Measurements from ENCODE around the gene TNS4.

The TNS4 gene

GRCh38 chr17:40474419-40475002 lies 26.9 kb downstream of the TNS4 start:
- Histone ChIP-seq H3K36me3 (ENCODE audit: control insufficient read depth, insufficient read depth, low read length) (no peaks in the 10 kb centered on the region), H3K27me3 (replicated peaks; ENCODE audit: control insufficient read depth, insufficient read depth, low read length) (no peaks in the 10 kb centered on the region; the same call in 1 of the 2 replicates), H3K4me3 (replicated peaks; ENCODE audit: low read depth, low read length) (no peak overlapping the region)
- no peak for DNase-seq (ENCODE audit: extremely low read depth, insufficient read length)
- TF ChIP-seq, protein P1, sequence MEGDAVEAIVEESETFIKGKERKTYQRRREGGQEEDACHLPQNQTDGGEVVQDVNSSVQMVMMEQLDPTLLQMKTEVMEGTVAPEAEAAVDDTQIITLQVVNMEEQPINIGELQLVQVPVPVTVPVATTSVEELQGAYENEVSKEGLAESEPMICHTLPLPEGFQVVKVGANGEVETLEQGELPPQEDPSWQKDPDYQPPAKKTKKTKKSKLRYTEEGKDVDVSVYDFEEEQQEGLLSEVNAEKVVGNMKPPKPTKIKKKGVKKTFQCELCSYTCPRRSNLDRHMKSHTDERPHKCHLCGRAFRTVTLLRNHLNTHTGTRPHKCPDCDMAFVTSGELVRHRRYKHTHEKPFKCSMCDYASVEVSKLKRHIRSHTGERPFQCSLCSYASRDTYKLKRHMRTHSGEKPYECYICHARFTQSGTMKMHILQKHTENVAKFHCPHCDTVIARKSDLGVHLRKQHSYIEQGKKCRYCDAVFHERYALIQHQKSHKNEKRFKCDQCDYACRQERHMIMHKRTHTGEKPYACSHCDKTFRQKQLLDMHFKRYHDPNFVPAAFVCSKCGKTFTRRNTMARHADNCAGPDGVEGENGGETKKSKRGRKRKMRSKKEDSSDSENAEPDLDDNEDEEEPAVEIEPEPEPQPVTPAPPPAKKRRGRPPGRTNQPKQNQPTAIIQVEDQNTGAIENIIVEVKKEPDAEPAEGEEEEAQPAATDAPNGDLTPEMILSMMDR (IDR thresholded peaks at IDR 0.05; ENCODE audit: insufficient read depth, low read length, poor library complexity, severe bottlenecking), result no peak

DNA sequence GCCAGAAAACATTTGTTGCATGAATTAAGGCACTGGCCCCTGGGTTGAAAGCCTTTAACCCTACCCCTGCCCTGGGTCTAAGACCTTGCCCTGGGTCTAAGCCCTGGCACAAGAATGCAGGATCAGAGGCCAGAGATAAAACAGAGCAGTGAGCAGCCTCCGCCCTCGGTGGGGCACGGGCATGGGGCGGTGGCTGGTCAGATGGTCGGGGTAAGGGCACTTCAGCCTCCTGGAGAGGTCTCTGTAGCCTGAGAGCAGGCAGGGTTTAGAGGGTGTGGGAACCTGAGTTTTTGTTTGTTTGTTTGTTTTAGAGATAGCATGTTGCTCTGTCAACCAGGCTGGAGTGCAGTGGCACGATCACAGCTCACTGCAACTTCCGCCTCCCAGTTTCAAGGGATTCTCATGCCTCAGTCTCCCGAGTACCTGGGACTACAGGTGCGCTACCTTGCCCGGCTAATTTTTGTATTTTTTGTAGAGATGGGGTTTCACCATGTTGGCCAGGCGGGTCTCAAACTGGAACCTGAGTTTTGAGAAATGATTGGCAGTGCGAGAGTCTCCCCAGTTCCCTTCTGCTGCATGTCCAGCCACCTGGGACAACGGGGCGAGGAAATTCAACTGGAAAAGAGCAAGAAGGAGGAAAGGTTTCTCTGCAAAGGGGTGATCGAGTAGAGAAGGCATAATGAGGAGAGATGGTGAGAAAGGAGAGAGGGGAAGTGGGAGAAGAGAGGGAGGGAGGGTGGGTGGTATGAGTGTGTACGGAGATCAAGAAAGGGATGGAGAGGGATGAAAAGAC lies 27.7 kb downstream of the TNS4 start:
- no peaks in the 10 kb centered on the region for H3K36me3 ChIP-seq (ENCODE audit: control insufficient read depth, insufficient read depth, low read length)
- H3K27me3 ChIP-seq (replicated peaks; ENCODE audit: control insufficient read depth, insufficient read depth, low read length), result no peaks in the 10 kb centered on the region; the same call in 1 of the 2 replicates
- DNase-seq (ENCODE audit: extremely low read depth, insufficient read length), result no peak
- TF ChIP-seq, protein P1 (IDR thresholded peaks at IDR 0.05; ENCODE audit: insufficient read depth, low read length, poor library complexity, severe bottlenecking), result no peak
- H3K4me3 ChIP-seq (replicated peaks; ENCODE audit: low read depth, low read length), result no peak overlapping the region

GRCh38 chr17:40472733-40473452 lies 28.5 kb downstream of the TNS4 start:
- H3K36me3 ChIP-seq (ENCODE audit: control insufficient read depth, insufficient read depth, low read length), result no peaks in the 10 kb centered on the region
- H3K4me3 ChIP-seq (replicated peaks; ENCODE audit: low read depth, low read length), result no peak overlapping the region
- H3K27me3 ChIP-seq (replicated peaks; ENCODE audit: control insufficient read depth, insufficient read depth, low read length), result no peaks in the 10 kb centered on the region; the same call in 1 of the 2 replicates
- no peak for DNase-seq (ENCODE audit: extremely low read depth, insufficient read length)
- TF ChIP-seq, protein P1 (IDR thresholded peaks at IDR 0.05; ENCODE audit: insufficient read depth, low read length, poor library complexity, severe bottlenecking), result no peak

GRCh38 chr17:40471846-40472732 lies 29.3 kb downstream of the TNS4 start:
- DNase-seq (ENCODE audit: extremely low read depth, insufficient read length), result no peak
- no peak overlapping the region for H3K4me3 ChIP-seq (replicated peaks; ENCODE audit: low read depth, low read length)
- H3K27me3 ChIP-seq (replicated peaks; ENCODE audit: control insufficient read depth, insufficient read depth, low read length), result no peaks in the 10 kb centered on the region; the same call in 1 of the 2 replicates
- TF ChIP-seq, protein P1 (IDR thresholded peaks at IDR 0.05; ENCODE audit: insufficient read depth, low read length, poor library complexity, severe bottlenecking), result no peak
- H3K36me3 ChIP-seq (ENCODE audit: control insufficient read depth, insufficient read depth, low read length), result no peaks in the 10 kb centered on the region

Data from GM06990 (cell line).